T follicular helper cell (primary cell): ENCODE results near the gene NACAD.
A peak's percentile ranks its signal among the peaks of the same experiment; 100 is the strongest.
"Not testable (repeated sequence)": the region's sequence is repeated elsewhere in the genome, so short reads cannot be mapped to it uniquely, and the experiment has no call there.

ENCODE experiments used
- DNase-seq: peaks from one replicate; pipeline ENCODE4 v3.0.0-alpha.2; 2020; ENCODE audit warnings: low read depth

Gene NACAD

DNA sequence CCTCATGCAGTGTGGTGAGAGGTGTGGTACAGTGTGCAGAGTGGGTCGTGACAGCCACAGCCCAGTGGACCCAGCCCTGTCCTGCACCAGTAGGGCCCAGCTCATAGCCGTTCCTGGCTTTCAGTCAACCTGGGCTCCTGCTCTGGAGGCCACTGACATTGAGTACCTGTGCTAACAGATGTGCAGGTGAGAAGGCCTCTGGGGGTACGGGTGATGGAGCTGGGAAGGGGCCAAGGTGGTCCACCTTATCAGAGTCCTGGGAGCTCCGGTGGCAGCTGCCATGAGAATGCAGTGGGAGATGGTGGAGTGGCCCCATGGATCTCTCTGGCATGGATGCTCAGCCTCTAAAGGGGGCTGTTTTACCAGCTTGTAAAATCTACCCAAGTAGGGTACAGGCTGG lies 28.8 kb upstream of the NACAD start:
- DNase-seq: no peak

DNA sequence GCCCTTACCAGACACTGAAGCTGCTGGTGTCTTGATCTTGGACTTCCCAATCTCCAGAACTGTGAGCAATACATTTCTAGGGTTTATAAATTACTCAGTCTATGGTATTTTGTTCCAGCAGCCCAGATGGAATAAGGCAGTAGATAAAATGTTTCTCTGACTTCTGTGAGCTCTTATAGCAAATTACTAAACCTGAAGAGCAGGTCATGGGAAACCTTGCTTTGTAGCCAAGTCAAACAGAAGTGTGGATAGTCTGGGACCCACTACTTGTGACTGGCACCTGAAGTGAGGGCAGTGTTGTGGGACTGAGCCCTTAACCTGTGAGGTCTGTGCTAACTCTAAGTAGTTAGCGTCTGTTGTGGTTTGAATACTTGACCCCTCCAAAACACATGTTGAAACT lies 27.3 kb upstream of the NACAD start:
- no peak for DNase-seq

DNA sequence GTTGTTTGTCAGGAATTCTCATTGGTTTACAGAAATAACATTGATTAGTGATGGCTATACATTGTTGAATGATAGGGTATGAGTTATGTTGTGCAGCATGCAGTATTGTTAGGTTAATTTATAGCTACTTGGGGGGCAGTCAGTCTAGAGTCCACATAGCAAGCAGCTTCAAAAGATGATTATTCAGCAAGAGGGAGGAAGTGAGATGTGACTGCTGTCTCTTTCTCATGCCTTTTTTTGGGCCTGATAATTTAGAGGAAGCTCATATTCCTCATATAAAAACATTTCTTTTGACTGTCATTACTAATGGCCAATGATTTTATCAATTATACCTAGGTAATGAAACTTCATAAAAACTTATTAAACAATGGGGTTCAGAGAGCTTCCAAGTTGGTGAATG lies 26.2 kb upstream of the NACAD start:
- no peak for DNase-seq

DNA sequence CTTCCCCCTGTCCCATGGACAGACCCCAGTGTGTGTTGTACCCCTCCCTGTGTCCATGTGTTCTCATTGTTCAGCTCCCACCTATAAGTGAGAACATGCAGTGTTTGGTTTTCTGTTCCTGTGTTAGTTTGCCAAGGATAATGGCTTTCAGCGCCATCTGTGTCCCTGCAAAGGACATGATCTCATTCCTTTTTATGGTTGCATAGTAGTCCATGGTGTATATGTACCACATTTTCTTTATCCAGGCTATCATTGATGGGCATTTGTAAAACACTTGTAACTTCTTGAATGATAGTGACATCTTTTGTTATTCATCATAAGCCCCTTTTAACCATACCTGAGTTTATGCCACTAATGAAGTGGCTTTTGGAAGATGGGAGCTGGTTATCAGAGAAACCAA lies 25.5 kb upstream of the NACAD start:
- not testable (repeated sequence) for DNase-seq

DNA sequence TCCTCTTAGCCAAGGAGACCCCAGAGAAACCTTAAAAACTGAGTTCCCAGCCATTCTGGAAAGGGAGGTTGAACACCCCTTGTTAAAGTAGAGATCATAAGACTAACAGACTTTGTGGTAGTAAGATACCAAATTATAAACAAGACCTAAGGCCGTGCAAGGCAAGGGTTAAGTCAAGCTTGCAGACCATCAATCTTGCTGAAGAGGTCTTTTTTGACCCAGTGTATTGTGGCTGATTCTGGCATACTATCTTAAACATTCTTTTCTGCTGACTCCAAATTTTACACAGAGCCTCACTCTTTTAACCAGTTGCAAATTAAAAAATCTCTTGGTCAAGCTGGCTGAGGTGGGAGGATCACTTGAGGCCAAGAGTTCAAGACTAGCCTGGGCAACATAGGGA lies 23.9 kb upstream of the NACAD start:
- DNase-seq: no peak

DNA sequence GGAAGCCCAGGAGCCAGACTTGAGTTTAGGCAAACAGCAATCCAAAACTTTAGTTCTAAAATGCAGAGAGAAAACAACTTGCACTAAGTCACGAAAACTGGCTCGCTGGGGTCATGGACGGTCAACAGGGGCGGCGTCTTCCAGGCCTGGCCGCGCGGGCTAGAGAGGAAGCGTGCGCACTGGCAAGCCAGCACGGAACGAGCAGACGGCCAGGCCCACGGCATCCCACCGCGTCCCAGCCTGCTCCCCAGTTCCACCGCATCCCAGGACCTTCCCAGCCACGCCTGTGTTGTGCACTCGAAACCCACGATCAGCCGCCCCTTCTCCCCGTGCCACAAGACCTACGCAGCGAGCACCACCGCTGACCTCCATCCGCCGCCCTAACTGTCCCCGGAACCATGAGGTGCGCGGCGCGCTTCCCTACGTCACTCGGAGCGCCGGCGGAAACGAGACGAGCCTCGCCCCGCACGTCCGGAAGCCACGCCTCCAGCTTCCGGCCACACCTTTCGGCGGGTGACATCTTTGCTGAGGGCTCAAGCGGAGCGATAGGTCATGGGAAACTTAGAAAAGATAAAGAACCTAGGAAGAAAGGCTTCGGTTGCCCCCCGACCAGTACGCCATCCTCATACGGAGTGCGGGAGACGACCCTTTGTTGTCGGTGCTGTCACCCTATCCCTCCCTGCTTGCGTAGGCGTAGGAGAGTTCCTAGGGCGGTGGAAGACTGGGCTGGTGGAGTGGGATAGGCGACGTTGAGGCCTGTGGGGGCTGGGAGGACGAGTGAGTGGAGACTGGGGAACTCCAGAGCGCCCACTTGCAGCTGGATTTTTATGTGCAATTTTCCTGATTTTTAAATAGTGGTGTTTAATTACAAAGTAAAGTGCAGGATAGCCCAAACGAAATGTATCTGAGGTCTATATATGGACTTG lies 22.8 kb upstream of the NACAD start, which contains the start of gene TBRG4:
TBRG4 (minus strand) TSS at position 400 of the 926 bp plus-strand sequence. CDS start 2,460 bp downstream, outside the sequence.
- peak; percentile 92 for DNase-seq

DNA sequence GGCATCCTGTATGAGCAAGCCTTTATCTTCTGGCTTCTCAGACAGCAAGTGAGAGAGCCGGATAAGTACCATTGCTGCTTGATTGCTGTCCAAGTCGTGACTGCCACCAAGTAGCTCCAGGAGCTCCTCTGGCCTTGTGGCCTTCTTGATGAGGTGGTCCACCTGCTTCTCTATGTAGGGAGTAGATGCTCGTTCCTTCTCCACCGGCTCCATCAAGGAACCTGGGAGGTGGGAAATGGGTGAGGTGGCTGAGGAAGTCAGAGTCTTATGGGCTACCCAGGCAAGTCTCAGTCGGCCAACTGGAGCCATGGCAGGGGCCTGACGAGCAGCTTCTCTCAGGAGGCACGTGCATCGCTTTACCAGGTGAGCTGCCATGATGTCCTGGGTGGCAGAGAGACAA lies 20.1 kb upstream of the NACAD start:
- no peak for DNase-seq

DNA sequence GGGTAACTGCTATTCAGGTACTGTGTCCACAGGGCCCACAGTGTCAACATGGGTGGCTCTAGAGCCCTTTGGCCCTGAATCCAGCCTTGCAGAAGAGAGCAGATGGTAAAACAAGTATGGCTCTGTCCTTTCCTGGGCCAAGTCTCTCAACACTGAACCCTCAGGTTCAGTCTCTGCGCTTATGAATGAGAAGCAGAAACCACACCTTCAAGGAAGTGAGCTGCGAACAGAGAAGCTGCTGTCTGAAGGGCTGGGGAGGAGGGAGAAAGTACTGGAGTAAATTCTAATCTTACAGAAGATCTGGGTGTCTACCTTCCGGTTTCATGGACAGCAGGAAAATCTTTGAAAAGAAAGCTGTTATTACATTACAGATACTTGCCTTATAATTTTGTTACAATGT lies 18.6 kb upstream of the NACAD start:
- no peak for DNase-seq

DNA sequence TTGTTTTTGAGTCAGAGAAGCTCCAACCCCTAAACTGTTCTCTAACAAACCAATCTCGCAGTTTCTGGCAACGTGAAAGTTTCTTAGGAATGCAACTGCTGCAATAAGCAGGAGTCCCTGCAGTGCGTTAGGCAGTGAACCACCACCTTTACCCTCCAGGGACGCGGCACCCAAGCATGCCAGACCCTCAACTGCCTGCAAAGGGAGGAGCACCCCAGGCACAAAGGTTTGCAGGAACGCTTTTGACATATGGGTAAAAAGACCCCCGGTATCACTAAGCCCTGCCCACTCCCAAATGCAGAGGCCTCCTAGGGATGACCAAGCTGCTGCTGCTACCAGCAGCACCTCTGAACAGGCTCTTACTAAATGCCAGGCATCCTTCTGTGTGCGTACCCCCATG lies 18.1 kb upstream of the NACAD start:
- no peak for DNase-seq

DNA sequence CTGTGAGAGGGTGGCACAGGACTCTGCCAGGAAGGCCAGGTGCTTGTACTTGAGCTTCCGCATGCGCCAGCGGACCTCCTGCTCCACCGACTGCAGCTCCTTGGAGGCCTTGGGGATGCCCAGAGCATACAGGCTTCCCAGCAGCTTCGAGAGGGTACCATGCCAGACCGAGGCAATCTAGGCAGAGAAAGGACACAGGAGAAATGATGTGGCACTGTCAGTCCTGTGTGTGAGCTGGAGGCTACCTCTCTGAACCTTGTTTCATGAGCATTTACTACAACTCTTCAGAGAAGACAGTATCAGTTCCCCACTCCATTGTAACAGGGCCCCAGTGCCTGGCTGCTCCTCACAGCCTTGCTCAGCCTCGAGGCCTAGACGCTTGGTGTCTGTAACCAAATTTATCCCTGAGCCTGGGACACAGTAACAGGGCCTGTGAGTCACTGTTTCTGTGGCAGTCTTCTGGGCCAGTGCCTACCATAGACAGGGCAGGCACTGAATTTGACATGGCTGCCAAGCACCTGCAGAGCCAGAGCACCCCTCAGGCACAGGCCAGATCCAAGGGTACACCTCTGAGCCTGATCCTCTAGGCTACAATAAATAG lies 16.9 kb upstream of the NACAD start:
- no peak for DNase-seq

DNA sequence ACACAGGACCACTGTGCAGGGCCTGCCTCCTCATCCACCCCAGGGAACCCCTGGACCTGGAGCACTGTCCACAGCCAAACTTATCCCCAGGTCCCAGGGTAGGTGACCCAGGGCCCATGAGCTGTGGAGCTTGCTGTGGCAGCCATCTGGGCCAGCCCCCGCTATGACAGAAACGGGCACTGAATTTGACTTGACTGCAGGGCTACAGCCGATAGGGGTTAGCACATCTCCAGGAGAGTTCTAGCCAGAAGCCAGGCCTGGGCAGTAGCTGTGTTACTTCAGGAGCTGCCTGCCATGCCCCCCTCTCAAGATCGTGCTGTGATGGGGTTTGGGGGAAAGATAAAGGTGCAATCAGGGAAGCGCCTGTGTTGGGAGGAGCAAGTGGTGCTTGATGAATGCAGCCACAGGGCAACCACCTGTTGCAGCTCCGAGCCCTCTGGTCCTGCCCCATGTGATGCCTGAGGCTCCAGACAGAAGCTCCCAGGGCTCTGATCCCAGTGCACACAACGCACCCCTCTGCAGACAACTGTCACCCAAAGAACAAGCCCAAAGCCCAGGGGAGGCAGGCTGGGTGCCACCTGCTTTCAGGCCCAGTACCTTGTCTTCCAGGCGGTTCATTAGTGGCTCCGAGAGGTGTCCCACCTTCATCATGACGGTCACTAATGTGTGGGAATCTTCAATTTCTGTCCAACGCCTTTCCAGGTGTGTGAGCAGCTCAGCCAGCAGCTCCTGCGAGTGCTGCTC lies 16.2 kb upstream of the NACAD start:
- DNase-seq: no peak

DNA sequence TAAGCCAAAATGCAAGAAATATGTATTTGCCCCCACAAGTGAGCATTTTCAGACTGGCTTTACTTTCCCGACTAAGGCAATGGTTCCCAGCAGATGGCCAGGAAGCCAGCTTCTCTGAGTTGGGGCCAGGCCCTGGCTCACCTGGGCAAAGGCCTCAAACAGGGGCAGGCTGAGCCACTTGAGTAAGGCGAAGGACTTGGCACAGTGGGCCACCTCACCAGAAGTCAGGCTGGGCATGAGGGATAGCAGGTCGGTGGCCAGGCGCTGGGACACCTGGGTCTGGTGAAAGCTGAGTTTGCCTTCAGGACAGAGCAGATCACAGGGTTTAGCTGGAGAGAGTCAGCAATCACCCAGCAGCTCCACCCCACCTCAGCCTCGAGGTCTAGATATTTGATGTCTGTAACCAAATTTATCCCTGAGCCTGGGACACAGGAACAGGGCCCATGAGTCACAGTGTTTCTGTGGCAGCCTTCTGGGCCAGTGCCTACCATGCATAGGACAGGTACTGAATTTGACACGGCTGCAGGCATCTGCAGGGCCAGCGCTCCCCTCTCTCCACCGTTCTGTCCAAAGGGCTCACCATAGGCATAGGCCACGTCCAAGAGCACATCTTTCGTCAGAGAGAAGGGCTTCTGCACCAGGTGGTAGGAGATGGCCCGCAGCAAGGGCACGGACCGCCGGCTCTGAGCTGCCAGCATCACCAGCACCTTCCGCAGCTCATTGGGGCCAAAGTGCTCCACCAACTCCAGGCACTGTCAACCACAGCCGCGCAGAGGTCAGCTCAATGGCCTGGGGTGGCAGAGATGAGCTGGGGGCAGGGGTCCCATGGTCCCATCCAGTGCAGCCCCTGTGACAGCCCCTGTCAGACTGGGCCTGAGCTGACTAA lies 15.4 kb upstream of the NACAD start:
- no peak for DNase-seq

DNA sequence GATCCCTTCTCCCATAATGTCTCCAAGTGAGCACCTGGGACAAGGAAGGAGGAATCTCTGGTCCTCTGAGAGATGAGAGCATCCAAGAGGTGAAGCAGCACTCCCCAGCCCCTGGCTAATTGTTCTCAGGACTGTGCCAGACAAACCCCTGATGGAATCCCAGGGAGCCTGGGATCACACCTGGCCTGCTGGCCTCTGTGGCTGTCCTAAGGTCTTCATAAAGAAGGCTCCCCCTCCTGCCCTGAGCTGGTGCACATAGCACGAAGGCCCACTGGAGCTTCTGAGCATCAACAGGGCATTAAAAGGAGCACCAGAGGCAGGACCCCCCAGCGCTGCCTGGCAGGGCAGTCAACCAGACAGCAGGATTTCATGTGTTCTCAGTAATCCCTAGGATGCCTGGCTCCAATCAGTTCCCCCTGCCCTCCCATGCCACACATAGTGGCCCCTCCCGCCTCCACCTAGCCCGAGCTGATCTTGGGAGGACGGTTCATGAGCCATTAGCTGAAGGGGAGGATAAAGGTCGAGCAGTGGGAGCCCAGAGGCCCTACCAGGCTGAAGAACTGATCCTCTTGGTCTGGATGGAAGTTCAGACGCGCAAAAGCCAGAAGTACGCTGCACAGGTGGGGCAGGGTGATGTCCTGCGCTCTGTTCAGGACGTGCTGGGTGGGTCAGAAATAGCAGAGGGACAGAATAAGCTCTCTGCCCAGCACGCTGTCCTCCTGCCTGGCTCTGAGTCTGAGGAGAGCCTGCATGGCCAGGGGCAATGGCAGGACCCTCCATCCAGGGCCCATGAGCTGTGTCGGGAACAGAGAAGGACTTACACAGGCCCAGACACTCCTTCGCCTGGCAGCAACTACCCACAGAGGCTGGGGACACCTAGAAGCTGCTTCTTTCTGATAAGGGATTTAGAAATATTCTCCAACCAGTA lies 14.3 kb upstream of the NACAD start:
- no peak for DNase-seq

DNA sequence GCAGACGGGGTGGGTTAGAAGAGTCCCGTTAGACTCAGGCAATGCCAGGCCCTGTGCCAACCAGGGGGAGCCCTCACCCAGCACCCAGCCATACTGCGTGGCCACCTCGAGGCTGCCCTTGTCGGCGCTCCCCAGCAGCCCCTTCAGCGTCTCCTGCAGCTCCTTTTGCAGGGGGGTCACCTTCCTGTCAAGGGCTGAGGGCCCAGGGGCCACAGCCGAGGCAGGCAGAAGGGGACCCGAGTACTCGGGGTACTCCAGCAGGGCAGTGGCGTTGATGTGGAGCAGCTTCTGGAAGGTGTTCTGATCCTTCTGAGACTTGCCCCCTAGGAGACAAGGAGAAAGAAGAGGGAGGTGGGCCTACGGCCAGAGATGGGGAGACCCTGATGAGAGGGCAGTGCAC lies 13.0 kb upstream of the NACAD start:
- no peak for DNase-seq

DNA sequence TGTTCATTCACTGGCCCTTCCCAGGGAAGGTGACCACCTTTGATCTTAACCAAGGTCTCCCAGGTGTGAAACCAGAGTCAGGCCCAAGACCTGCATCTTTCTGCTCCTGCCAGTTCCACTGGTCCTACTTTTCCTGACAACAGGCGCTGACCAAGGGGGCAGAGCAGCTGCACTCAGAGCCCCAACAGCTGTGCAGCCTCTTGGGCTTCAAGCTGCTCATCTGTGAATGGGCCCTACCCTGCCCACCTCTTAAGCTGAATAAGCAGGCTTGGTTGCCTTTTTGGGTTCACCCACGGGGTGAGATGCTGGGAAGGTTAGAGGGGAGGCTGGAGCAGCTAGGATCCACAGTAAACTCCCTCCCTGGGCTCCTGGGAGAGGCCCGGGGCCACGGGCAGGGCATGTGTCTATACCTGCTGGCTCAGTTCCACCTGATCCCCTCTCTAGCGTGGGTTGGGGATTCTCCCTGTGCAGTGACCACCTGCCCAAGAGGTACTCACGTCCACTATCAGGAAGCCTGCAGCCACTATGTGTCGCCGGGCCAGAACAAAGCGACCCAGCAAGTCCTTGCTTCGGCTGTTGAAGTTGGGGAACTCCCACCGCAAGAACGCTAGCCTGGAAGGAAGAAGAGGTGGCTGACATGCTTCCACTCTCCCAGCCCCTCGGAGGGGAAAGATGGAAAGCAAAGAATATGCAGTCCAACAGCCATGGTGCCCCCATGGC lies 12.2 kb upstream of the NACAD start:
- DNase-seq: no peak

DNA sequence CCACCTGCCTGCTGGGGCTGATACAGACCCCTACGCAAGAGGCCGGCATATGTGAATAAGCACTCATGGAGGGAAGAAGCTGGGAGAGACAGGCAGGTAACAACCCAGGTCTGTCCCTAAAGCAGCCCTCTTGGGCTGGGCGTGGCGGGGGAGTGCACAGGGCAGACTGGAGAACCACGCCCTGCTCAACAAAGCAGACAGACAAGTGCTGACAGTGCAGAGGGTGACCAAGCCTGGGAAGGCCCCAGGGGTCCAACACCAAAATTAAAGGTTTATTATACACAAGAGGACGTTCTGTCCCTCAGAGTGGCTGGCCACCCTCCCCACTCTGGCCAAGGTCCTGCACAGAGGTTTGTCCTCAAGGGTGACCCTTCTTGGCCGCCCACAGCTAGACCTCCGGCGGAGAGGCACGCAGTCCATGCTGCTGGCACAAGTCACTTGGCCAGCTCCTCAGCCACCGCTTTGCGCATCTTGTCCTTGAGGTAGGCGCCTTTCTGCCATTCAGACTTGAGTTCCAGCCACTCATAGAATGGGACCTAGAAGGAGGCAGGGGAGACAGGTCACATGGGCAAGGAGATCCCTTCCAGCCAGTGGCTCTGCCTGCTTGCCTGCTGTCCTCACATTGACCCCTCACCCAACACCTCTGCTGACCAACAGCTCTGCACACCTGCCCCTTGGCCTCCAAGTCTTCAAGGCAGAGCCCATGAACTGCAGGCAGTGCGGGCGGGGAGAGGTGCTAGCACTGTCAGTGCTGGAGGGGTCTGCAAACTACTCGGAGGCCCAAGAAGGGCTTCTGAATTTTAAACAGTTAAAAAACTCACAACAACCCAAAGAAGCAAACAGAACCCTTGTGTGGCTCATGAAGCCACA lies 11.4 kb upstream of the NACAD start:
- DNase-seq: no peak

DNA sequence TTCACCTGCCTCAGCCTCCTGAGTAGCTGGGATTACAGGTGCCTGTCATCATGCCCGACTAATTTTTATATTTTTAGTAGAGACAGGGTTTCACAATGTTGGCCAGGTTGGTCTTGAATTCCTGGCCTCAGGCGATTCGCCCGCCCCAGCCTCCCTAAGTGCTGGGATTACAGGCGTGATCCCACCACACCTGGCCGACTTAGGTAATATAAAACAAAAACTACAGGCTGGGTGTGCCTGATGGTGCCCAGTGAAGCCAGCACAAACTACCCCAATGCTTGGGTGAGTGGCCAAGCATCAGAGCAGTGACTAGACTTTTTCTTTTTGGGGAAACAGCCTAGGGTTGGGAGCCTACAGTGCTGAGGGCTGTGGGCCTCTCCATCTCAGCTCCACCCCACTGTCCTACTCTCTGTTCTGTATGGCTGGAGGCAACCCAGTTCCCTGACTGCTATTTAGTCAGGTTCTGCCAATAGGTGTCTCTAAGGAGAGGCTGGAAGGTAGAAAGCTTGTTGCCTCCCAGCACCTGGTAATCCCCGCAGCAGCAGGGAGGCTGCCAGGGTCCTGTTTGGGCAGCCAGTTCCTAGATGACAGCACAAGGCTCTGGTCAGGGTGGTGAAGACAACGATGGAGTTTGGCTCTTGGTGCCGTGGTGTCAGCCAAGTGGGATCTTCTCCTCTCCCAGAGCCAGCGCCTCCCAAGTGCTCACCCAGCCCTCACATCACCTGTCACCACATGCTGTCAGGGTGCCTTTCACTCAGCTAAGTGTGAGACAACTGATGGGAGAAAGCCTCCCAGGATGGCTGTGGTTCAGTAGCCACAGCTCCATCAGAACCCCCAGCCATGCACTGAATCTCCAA lies 10.4 kb upstream of the NACAD start:
- DNase-seq: no peak

DNA sequence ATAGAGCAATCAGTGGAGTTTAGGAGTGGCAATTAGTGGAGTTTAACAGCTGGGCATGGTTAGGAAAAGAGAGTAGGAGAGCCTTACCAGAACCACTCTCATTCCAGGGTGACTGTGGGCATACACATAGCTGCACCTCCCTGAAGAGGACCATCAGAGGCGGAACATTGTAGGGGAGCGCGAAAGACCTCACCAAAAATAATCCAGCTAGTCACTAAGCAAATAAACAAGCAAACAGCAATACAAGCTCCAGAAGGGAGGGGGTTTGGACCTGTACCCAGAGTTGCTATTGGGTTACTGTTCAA lies 4.1 kb upstream of the NACAD start:
- DNase-seq: no peak
